Endodermal cell (in vitro differentiated cells): ENCODE data around the gene BTBD16. TPM values are rescaled to one million over a fixed set of nuclear protein-coding genes. Genes with fewer than 3 reads are reported as not detected.

Source experiments
- DNase-seq: peaks from one replicate; pipeline ENCODE4 v3.0.0-alpha.2; 2017
- H3K27ac ChIP-seq: 2 replicates; pipeline ENCODE4 v1.5.1; 2013; ENCODE audit warnings: mild to moderate bottlenecking, low read depth, low read length, moderate library complexity
- H3K27me3 ChIP-seq: 2 replicates; pipeline ENCODE4 v1.6.1; 2013; ENCODE audit warnings: mild to moderate bottlenecking, low read length, moderate library complexity; ENCODE audit not compliant: insufficient read depth, control insufficient read depth, poor library complexity, severe bottlenecking
- H3K36me3 ChIP-seq: 2 replicates; pipeline ENCODE4 v1.7.0; 2013; ENCODE audit warnings: mild to moderate bottlenecking, low read length, moderate library complexity; ENCODE audit not compliant: control insufficient read depth, insufficient read depth
- H3K4me1 ChIP-seq: one replicate; pipeline ENCODE4 v1.7.0; 2013; ENCODE audit warnings: low read length; ENCODE audit not compliant: control insufficient read depth, insufficient read depth
- H3K4me3 ChIP-seq: 2 replicates; pipeline ENCODE4 v1.5.1; 2013; ENCODE audit warnings: mild to moderate bottlenecking, low read length, moderate library complexity
- H3K9ac ChIP-seq: 2 replicates; pipeline ENCODE4 v1.6.1; 2013; ENCODE audit warnings: mild to moderate bottlenecking, low read length, moderate library complexity; ENCODE audit not compliant: poor library complexity, severe bottlenecking; ENCODE audit errors: extremely low read depth
- H3K9me3 ChIP-seq: 2 replicates; pipeline ENCODE4 v1.6.1; 2013; ENCODE audit warnings: mild to moderate bottlenecking, low read length, moderate library complexity; ENCODE audit not compliant: control insufficient read depth
- H3K27ac Mint-ChIP-seq: 2 replicates; pipeline ENCODE4 v1.8.0; 2020; ENCODE audit warnings: mixed read lengths
- H3K27me3 Mint-ChIP-seq: 2 replicates; pipeline ENCODE4 v1.8.0; 2021; ENCODE audit warnings: mild to moderate bottlenecking, mixed read lengths; ENCODE audit not compliant: insufficient read depth
- H3K36me3 Mint-ChIP-seq: 2 replicates; pipeline ENCODE4 v1.8.0; 2020; ENCODE audit warnings: low read depth, mixed read lengths
- H3K4me1 Mint-ChIP-seq: 2 replicates; pipeline ENCODE4 v1.8.0; 2020; ENCODE audit warnings: mixed read lengths
- H3K4me3 Mint-ChIP-seq: 2 replicates; pipeline ENCODE4 v1.8.0; 2020; ENCODE audit warnings: mild to moderate bottlenecking, moderate library complexity, mixed read lengths
- H3K9me3 Mint-ChIP-seq: 2 replicates; pipeline ENCODE4 v1.8.0; 2020; ENCODE audit warnings: mild to moderate bottlenecking, mixed read lengths
- CTCF ChIP-seq: fragments of 200-600 bp; sonication (generic); conservative IDR thresholded peaks from 2 replicates; pipeline ENCODE4 v1.5.0; 2021; ENCODE audit warnings: antibody characterized with exemption, mild to moderate bottlenecking
- whole genome bisulfite sequencing, 2 experiments: methylation state at CpG; one replicate each; pipeline versions ENCODE4 v1.1.5 to v1.1.7; 2013; ENCODE audit warnings: missing lambda C conversion rate in 2 of 2, mixed read lengths in 1 of 2; ENCODE audit not compliant: insufficient coverage in 1 of 2, insufficient read length in 1 of 2; 5-methylcytosine and 5-hydroxymethylcytosine counted together
- total RNA-seq, 2 donors: library from RNA; stranded (reverse); fragmentation: NEBNext Ultra II Directional in 1 of 2; extraction: Animal tissue kit (Norgen Biotek cat#: 25700) in 1 of 2; gene quantifications; 2 replicates in 1 of 2; 3 replicates in 1 of 2; pipeline ENCODE4 v1.2.1, GENCODE V29; 2021

BTBD16 gene
- total RNA-seq, 2 donors from 2014 or later, result not detected

GRCh38 chr10:122374237-122374858 is 103.3 kb downstream of the BTBD16 start, which contains the start of gene PLEKHA1:
Gene PLEKHA1 (plus strand): TSS chr10:122374708. CDS start chr10:122393201, 18,493 bp downstream.
- Histone ChIP-seq H3K4me1 (peaks cover 5% of the 10 kb centered on the region), H3K36me3 (peaks cover 4% of the 10 kb centered on the region), H3K27ac (peak within 1 kb of the TSS; percentile 63), H3K4me3 (peak within 1 kb of the TSS; percentile 87), H3K27me3 (peaks cover 15% of the 10 kb centered on the region), H3K9me3 (no peaks in the 10 kb centered on the region), H3K9ac (peak within 1 kb of the TSS; percentile 53)
- Mint-ChIP-seq H3K36me3 (peaks cover 4% of the 10 kb centered on the region), H3K9me3 (no peaks in the 10 kb centered on the region), H3K27me3 (peaks cover 32% of the 10 kb centered on the region), H3K4me3 (peak within 1 kb of the TSS; percentile 79), H3K4me1 (peaks cover 11% of the 10 kb centered on the region), H3K27ac (peak within 1 kb of the TSS; percentile 82)
- peak; percentile 98 for DNase-seq
- no peak for TF ChIP-seq CTCF
- WGBS, 2 experiments, result 1 to 13% methylated on average over 7 to 71 of the region's 71 CpGs

GRCh38 chr10:122374859-122375678 is 104.0 kb downstream of the BTBD16 start:
- H3K27me3 Mint-ChIP-seq, result peaks cover 32% of the 10 kb centered on the region
- Histone ChIP-seq H3K36me3 (peaks cover 4% of the 10 kb centered on the region), H3K27me3 (peaks cover 15% of the 10 kb centered on the region), H3K4me3 (peak overlapping the region; percentile 87), H3K9me3 (no peaks in the 10 kb centered on the region), H3K27ac (peak overlapping the region; percentile 63), H3K4me1 (peaks cover 5% of the 10 kb centered on the region), H3K9ac (peak overlapping the region; percentile 50)
- no peaks in the 10 kb centered on the region for H3K9me3 Mint-ChIP-seq
- H3K27ac Mint-ChIP-seq, result peak overlapping the region; percentile 82
- H3K36me3 Mint-ChIP-seq, result peaks cover 9% of the 10 kb centered on the region
- 0 to 2% methylated on average over 7 to 89 of the region's 89 CpGs for WGBS, 2 experiments
- peak; percentile 85 for DNase-seq
- H3K4me1 Mint-ChIP-seq, result peaks cover 11% of the 10 kb centered on the region
- TF ChIP-seq CTCF, result no peak
- peak overlapping the region; percentile 79 for H3K4me3 Mint-ChIP-seq

- Mint-ChIP-seq H3K4me1 (peaks cover 11% of the 10 kb centered on the region), H3K27me3 (peaks cover 27% of the 10 kb centered on the region), H3K9me3 (no peaks in the 10 kb centered on the region), H3K36me3 (peaks cover 15% of the 10 kb centered on the region), H3K4me3 (peak overlapping the region; percentile 79), H3K27ac (peak overlapping the region; percentile 82)
- Histone ChIP-seq H3K27ac (no peak overlapping the region), H3K27me3 (peaks cover 15% of the 10 kb centered on the region), H3K9ac (peak overlapping the region; percentile 50), H3K36me3 (peaks cover 4% of the 10 kb centered on the region), H3K9me3 (no peaks in the 10 kb centered on the region), H3K4me3 (peak overlapping the region; percentile 87), H3K4me1 (peaks cover 5% of the 10 kb centered on the region)
- DNase-seq, result no peak
- no peak for TF ChIP-seq CTCF
- 0 to 15% methylated on average over 4 to 7 of the region's 7 CpGs for WGBS, 2 experiments
These were observed 104.6 kb downstream of the BTBD16 start for GRCh38 chr10:122375679-122376160.
